ENCODE measurements around the gene CHI3L1. TPM values are rescaled to one million over a fixed set of nuclear protein-coding genes. Genes with fewer than 3 reads are reported as not detected.

CHI3L1 gene
- total RNA-seq, 2 donors from 2014 or later, result 5.4 to 8.2 TPM

- no peak for DNase-seq
- H3K27ac ChIP-seq, result no peak overlapping the region
- 53 to 60% methylated on average over 1 of the region's 1 CpG for WGBS, 2 donors
- H3K27me3 ChIP-seq, result no peaks in the 10 kb centered on the region
- peaks cover 14% of the 10 kb centered on the region for H3K4me1 ChIP-seq
- H3K9me3 ChIP-seq, result no peaks in the 10 kb centered on the region
- no peaks in the 10 kb centered on the region for H3K36me3 ChIP-seq (replicated peaks in 1 of 2; ENCODE audit: insufficient read depth in 1 of 2, low read depth in 2 of 2)
- intact Hi-C loops (cut with DNase I), result no loop called here
- no peak for TF ChIP-seq POLR2A (IDR thresholded peaks at IDR 0.05)
- TF ChIP-seq CTCF (IDR thresholded peaks at IDR 0.05), result no peak
- no peak overlapping the region for H3K4me3 ChIP-seq
- no peak for ATAC-seq
Observed at GRCh38 chr1:203156280-203156679, 30.2 kb downstream of the CHI3L1 start.

- intact Hi-C loops (cut with DNase I), result no loop called here
- DNase-seq (no peak), ATAC-seq (peak; percentile 28)
- Histone ChIP-seq H3K4me3 (no peak overlapping the region), H3K4me1 (peaks cover 35% of the 10 kb centered on the region), H3K9me3 (no peaks in the 10 kb centered on the region), H3K27me3 (no peaks in the 10 kb centered on the region), H3K36me3 (replicated peaks in 1 of 2; ENCODE audit: insufficient read depth in 1 of 2, low read depth in 2 of 2) (no peaks in the 10 kb centered on the region), H3K27ac (peak overlapping the region in 3 of 4 donors; percentile 15 to 28 (median 16))
- no peak for TF ChIP-seq POLR2A (IDR thresholded peaks at IDR 0.05)
- no peak for TF ChIP-seq CTCF (IDR thresholded peaks at IDR 0.05)
- 75 to 79% methylated on average over 13 of the region's 13 CpGs for WGBS, 2 donors
Observed at GRCh38 chr1:203153989-203154821, 32.3 kb downstream of the CHI3L1 start.

GRCh38 chr1:203153051-203153988 is 33.2 kb downstream of the CHI3L1 start:
- Histone ChIP-seq H3K4me1 (peaks cover 44% of the 10 kb centered on the region), H3K36me3 (replicated peaks in 1 of 2; ENCODE audit: insufficient read depth in 1 of 2, low read depth in 2 of 2) (no peaks in the 10 kb centered on the region), H3K4me3 (no peak overlapping the region), H3K9me3 (no peaks in the 10 kb centered on the region), H3K27ac (peak overlapping the region in 3 of 4 donors; percentile 15 to 28 (median 16)), H3K27me3 (no peaks in the 10 kb centered on the region)
- intact Hi-C loops (cut with DNase I), result no loop called here
- ATAC-seq (no peak), DNase-seq (no peak)
- TF ChIP-seq CTCF (IDR thresholded peaks at IDR 0.05) (no peak), POLR2A (IDR thresholded peaks at IDR 0.05) (no peak)
- 68 to 75% methylated on average over 7 to 9 of the region's 9 CpGs for WGBS, 2 donors

GRCh38 chr1:203152158-203153034 is 34.1 kb downstream of the CHI3L1 start:
- Histone ChIP-seq H3K36me3 (replicated peaks in 1 of 2; ENCODE audit: insufficient read depth in 1 of 2, low read depth in 2 of 2) (no peaks in the 10 kb centered on the region), H3K27me3 (no peaks in the 10 kb centered on the region), H3K9me3 (no peaks in the 10 kb centered on the region), H3K27ac (peak overlapping the region in 2 of 4 donors; percentile 28 to 81), H3K4me3 (no peak overlapping the region), H3K4me1 (peaks cover 52% of the 10 kb centered on the region)
- DNase-seq, result no peak
- intact Hi-C loops (cut with DNase I), result no loop called here
- 62 to 69% methylated on average over 9 to 10 of the region's 10 CpGs for WGBS, 2 donors
- TF ChIP-seq POLR2A (IDR thresholded peaks at IDR 0.05) (no peak), CTCF (IDR thresholded peaks at IDR 0.05) (no peak)
- ATAC-seq, result no peak
